ENCODE measurements around the gene CD68.

Gene CD68

GRCh38 chr17:7612294-7612640 is 32.8 kb downstream of the CD68 start:
- no peak overlapping the region for H3K27ac ChIP-seq

GRCh38 chr17:7613769-7614424 is 34.5 kb downstream of the CD68 start:
- DNase-seq, result no peak
- Histone ChIP-seq H3K27me3 (ENCODE audit: insufficient read depth, low read depth, severe bottlenecking) (no peaks in the 10 kb centered on the region), H3K27ac (peak overlapping the region; percentile 72), H3K9me3 (ENCODE audit: severe bottlenecking) (no peaks in the 10 kb centered on the region), H3K36me3 (peaks cover 27% of the 10 kb centered on the region), H3K4me3 (ENCODE audit: low read depth, low read length) (peak overlapping the region; percentile 94)
- TF ChIP-seq CTCF (IDR thresholded peaks at IDR 0.05; ENCODE audit: low read depth, low read length), result 0 out of 2 replicates have a peak, but pooled peaks have one; percentile 11

More at GRCh38 chr17:7612294-7612640, 32.8 kb downstream of the CD68 start:
- no peaks in the 10 kb centered on the region for H3K27me3 ChIP-seq (ENCODE audit: insufficient read depth, low read depth, severe bottlenecking)
- H3K9me3 ChIP-seq (ENCODE audit: severe bottlenecking), result no peaks in the 10 kb centered on the region
- no peak for TF ChIP-seq CTCF (IDR thresholded peaks at IDR 0.05; ENCODE audit: low read depth, low read length)
- H3K4me3 ChIP-seq (ENCODE audit: low read depth, low read length), result no peak overlapping the region
- no peak for DNase-seq
- H3K36me3 ChIP-seq, result peaks cover 30% of the 10 kb centered on the region

- peak within 1 kb of the TSS; percentile 94 for H3K4me3 ChIP-seq (ENCODE audit: low read depth, low read length)
- H3K36me3 ChIP-seq, result peaks cover 25% of the 10 kb centered on the region
- TF ChIP-seq CTCF (IDR thresholded peaks at IDR 0.05; ENCODE audit: low read depth, low read length), result peak; percentile 77
- DNase-seq, result peak; percentile 100
- H3K27ac ChIP-seq, result peak within 1 kb of the TSS; percentile 78
- no peaks in the 10 kb centered on the region for H3K9me3 ChIP-seq (ENCODE audit: severe bottlenecking)
- H3K27me3 ChIP-seq (ENCODE audit: insufficient read depth, low read depth, severe bottlenecking), result no peaks in the 10 kb centered on the region
Observed at GRCh38 chr17:7614425-7615264, 35.2 kb downstream of the CD68 start, which contains the start of gene FXR2. Gene FXR2, minus strand, starts transcription at chr17:7614897. Its CDS starts 365 bp downstream, at chr17:7614532.

- H3K27me3 ChIP-seq (ENCODE audit: insufficient read depth, low read depth, severe bottlenecking), result no peaks in the 10 kb centered on the region
- TF ChIP-seq CTCF (IDR thresholded peaks at IDR 0.05; ENCODE audit: low read depth, low read length), result no peak
- DNase-seq, result no peak
Observed at GRCh38 chr17:7615265-7615747, 35.9 kb downstream of the CD68 start.

GRCh38 chr17:7618608-7619007 is 39.2 kb downstream of the CD68 start:
- DNase-seq, result no peak
- Histone ChIP-seq H3K9me3 (ENCODE audit: severe bottlenecking) (no peaks in the 10 kb centered on the region), H3K27me3 (ENCODE audit: insufficient read depth, low read depth, severe bottlenecking) (no peaks in the 10 kb centered on the region), H3K36me3 (no peaks in the 10 kb centered on the region), H3K4me3 (ENCODE audit: low read depth, low read length) (no peak overlapping the region), H3K27ac (no peak overlapping the region)
- TF ChIP-seq CTCF (IDR thresholded peaks at IDR 0.05; ENCODE audit: low read depth, low read length), result no peak

More at GRCh38 chr17:7615265-7615747, 35.9 kb downstream of the CD68 start:
- H3K4me3 ChIP-seq (ENCODE audit: low read depth, low read length), result peak overlapping the region; percentile 57
- no peaks in the 10 kb centered on the region for H3K9me3 ChIP-seq (ENCODE audit: severe bottlenecking)
- peaks cover 20% of the 10 kb centered on the region for H3K36me3 ChIP-seq
- H3K27ac ChIP-seq, result peak overlapping the region; percentile 78
